BE2C (cell line): Measurements from ENCODE around the gene DPAGT1.

Experiments
- DNase-seq: peaks from one replicate; pipeline ENCODE4 v3.0.0-alpha.2; 2020
- H3K27me3 ChIP-seq: fragments of 250-450 bp; sonication (Bioruptor Pico); 2 replicates; pipeline ENCODE4 v1.5.1; 2020; ENCODE audit warnings: mild to moderate bottlenecking
- H3K36me3 ChIP-seq: fragments of 250-450 bp; sonication (Bioruptor Pico); 2 replicates; pipeline ENCODE4 v1.5.1; 2020; ENCODE audit warnings: mild to moderate bottlenecking
- H3K4me1 ChIP-seq: fragments of 250-450 bp; sonication (Bioruptor Pico); 2 replicates; pipeline ENCODE4 v1.5.1; 2020
- H3K4me3 ChIP-seq: 2 replicates; pipeline ENCODE4 v1.5.1; 2011; ENCODE audit warnings: low read depth, low read length
- H3K9me3 ChIP-seq: fragments of 250-450 bp; sonication (Bioruptor Pico); 2 replicates; pipeline ENCODE4 v1.5.1; 2020
- CTCF ChIP-seq: IDR thresholded peaks from 2 replicates; pipeline ENCODE4 v1.5.1; 2012; ENCODE audit warnings: mild to moderate bottlenecking, low read depth, low read length

The DPAGT1 gene

GRCh38 chr11:119085437-119085847 lies 16.2 kb downstream of the DPAGT1 start:
- no peak for TF ChIP-seq CTCF
- Histone ChIP-seq H3K27me3 (no peaks in the 10 kb centered on the region), H3K36me3 (peaks cover 12% of the 10 kb centered on the region), H3K4me1 (peaks cover 8% of the 10 kb centered on the region; the same call in 1 of the 2 replicates), H3K9me3 (no peaks in the 10 kb centered on the region), H3K4me3 (peak overlapping the region; percentile 86)
- DNase-seq, result peak; percentile 33

DNA sequence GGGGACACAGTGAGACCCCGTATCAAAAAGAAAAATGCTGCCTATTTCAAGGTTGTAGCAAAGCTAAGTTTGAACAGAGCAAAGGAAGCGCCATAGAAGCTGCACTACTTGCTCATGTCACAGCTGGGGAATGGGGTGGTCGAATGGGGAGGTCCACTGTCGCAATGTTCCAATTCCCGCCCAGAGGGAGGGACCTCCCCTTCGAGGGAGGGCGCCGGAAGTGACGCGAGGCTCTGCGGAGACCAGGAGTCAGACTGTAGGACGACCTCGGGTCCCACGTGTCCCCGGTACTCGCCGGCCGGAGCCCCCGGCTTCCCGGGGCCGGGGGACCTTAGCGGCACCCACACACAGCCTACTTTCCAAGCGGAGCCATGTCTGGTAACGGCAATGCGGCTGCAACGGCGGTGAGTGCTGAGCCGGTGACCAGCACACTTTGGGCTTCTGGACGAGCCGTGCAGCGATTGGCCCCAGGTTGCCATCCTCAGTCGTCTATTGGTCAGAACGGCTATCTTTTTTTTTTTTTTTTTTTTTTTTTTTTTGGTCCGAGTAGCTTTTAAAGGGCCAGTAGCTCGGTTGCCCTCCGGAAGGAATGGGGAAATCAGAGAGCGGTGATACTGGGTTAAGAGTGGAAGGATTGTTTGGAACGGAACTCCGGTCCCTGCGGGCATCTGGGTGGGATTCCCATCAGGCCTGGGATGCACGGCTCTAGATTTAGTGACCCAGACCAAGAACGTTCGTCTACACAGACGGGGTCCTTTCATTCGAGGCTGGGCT lies 16.8 kb downstream of the DPAGT1 start, which contains the start of gene HMBS:
TSS of gene HMBS (plus strand) at position 219 of the 774 bp plus-strand sequence. CDS start at position 372, 153 bp downstream.
- peaks cover 12% of the 10 kb centered on the region for H3K36me3 ChIP-seq
- no peak for TF ChIP-seq CTCF
- H3K4me1 ChIP-seq, result peaks cover 8% of the 10 kb centered on the region; the same call in 1 of the 2 replicates
- peak within 1 kb of the TSS; percentile 86 for H3K4me3 ChIP-seq
- H3K27me3 ChIP-seq, result no peaks in the 10 kb centered on the region
- peak; percentile 93 for DNase-seq
- H3K9me3 ChIP-seq, result no peaks in the 10 kb centered on the region

GRCh38 chr11:119081682-119082260 lies 19.9 kb downstream of the DPAGT1 start:
- Histone ChIP-seq H3K36me3 (peaks cover 38% of the 10 kb centered on the region), H3K4me1 (no peaks in the 10 kb centered on the region), H3K27me3 (no peaks in the 10 kb centered on the region), H3K4me3 (no peak overlapping the region), H3K9me3 (no peaks in the 10 kb centered on the region)
- TF ChIP-seq CTCF, result no peak
- DNase-seq, result no peak

DNA sequence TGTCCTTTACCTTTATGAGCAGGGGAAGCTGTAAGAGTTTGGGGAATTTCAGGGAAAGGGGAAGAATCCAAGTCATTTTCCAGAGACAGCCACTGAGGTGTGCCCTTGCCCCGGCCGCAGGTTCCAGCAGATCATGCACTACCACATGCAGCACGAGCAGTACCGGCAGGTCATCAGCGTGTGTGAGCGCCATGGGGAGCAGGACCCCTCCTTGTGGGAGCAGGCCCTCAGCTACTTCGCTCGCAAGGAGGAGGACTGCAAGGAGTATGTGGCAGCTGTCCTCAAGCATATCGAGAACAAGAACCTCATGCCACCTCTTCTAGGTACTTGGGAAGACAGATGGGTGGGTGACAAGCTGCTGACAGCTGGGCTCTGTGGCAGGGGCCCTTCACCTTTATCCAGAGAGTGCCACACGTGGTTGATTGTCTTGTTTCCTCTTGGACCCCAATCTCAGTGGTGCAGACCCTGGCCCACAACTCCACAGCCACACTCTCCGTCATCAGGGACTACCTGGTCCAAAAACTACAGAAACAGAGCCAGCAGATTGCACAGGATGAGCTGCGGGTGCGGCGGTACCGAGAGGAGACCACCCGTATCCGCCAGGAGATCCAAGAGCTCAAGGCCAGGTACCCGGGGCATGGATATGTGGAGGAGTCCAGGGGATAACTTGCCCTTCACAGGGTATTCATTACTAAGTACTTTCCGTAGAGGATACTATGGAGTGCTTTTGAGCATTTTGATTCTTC lies 22.8 kb downstream of the DPAGT1 start:
- no peak for DNase-seq
- Histone ChIP-seq H3K4me1 (no peaks in the 10 kb centered on the region), H3K9me3 (no peaks in the 10 kb centered on the region), H3K4me3 (no peak overlapping the region), H3K36me3 (peaks cover 50% of the 10 kb centered on the region), H3K27me3 (no peaks in the 10 kb centered on the region)
- TF ChIP-seq CTCF, result no peak

GRCh38 chr11:119077839-119078238 lies 23.8 kb downstream of the DPAGT1 start:
- H3K4me3 ChIP-seq, result no peak overlapping the region
- no peaks in the 10 kb centered on the region for H3K9me3 ChIP-seq
- DNase-seq, result no peak
- TF ChIP-seq CTCF, result no peak
- peaks cover 58% of the 10 kb centered on the region for H3K36me3 ChIP-seq
- no peaks in the 10 kb centered on the region for H3K4me1 ChIP-seq
- no peaks in the 10 kb centered on the region for H3K27me3 ChIP-seq
